Ovary (tissue), 9 donors: Measurements from ENCODE around the gene MTCH1. TPM values are rescaled to one million over a fixed set of nuclear protein-coding genes. Genes with fewer than 3 reads are reported as not detected.

Experiments used
- DNase-seq, 5 donors: peaks; one replicate each; pipeline ENCODE4 v3.0.0-alpha.2; 2019 to 2020
- H3K27ac ChIP-seq, 2 donors: fragments of 200-600 bp; one replicate each; pipeline versions ENCODE4 v1.5.1 to v1.8.0; 2019 to 2022
- H3K27me3 ChIP-seq: fragments of 200-600 bp; one replicate; pipeline ENCODE4 v1.8.0; 2022
- H3K36me3 ChIP-seq: fragments of 200-600 bp; sonication (generic); one replicate; pipeline ENCODE4 v1.5.1; 2019
- H3K4me1 ChIP-seq: one replicate; pipeline ENCODE4 v1.8.1; 2013; ENCODE audit warnings: mild to moderate bottlenecking, moderate library complexity; ENCODE audit not compliant: insufficient read depth
- H3K4me3 ChIP-seq: fragments of 200-600 bp; sonication (generic); one replicate; pipeline ENCODE4 v1.5.1; 2017
- H3K9me3 ChIP-seq, 2 donors: fragments of 200-600 bp in 1 of 2; sonication (generic) in 1 of 2; one replicate each; pipeline versions ENCODE4 v1.5.1 to v1.8.1; 2013 to 2019; ENCODE audit warnings: mild to moderate bottlenecking in 1 of 2, moderate library complexity in 1 of 2
- EP300 ChIP-seq: sonication (generic); formaldehyde crosslinking; IDR thresholded peaks from one replicate; pipeline ENCODE4 v1.6.1; 2017; ENCODE audit warnings: antibody characterized with exemption
- POLR2A ChIP-seq: fragments of 450-650 bp; IDR thresholded peaks from one replicate; pipeline ENCODE4 v1.6.1; 2017; ENCODE audit warnings: antibody characterized with exemption, mild to moderate bottlenecking, moderate library complexity
- WGBS, 3 donors: extraction: QIAGEN DNeasy Blood & Tissue Kit in 1 of 3; methylation state at CpG; one replicate each; pipeline versions ENCODE4 v1.1.5 to v1.1.7; 2013 to 2017; 5-methylcytosine and 5-hydroxymethylcytosine counted together
- intact Hi-C, 4 donors: fragments of 100-400 bp; cut with DNase I; formaldehyde crosslinking; loops; one replicate each; pipeline versions ENCODE4 v1.11.0 to v1.15.1; 2022 to 2023
- polyA plus RNA-seq, 2 donors: library from polyadenylated mRNA; stranded (reverse); fragments of 200-250 nt in 1 of 2; fragments of 350-450 nt in 1 of 2; fragmentation: Illumina TruSeq in 1 of 2; extraction: RNeasy Lipid Tissue Mini Kit (QIAGEN cat#74804) in 1 of 2; gene quantifications; one replicate each; pipeline ENCODE4 v1.2.3, GENCODE V29; 2013 to 2014
- total RNA-seq, 7 donors: library from RNA; depleted of rRNA in 2 of 7; stranded (reverse); fragments of >200 nt in 2 of 7; fragmentation: NEBNext Ultra II Directional in 3 of 7; extraction: Animal tissue kit (Norgen Biotek cat#: 25700) in 3 of 7; gene quantifications; one replicate each; pipeline versions ENCODE4 v1.1.0 to v1.2.4, GENCODE V29; 2016 to 2023
- TF ChIP-seq, protein P1 (sequence below), 3 donors: fragments of 450-650 bp in 2 of 3; fragments of 200-600 bp in 1 of 3; IDR thresholded peaks; one replicate each; pipeline versions ENCODE4 v1.5.1 to v1.8.0; 2016 to 2022; ENCODE audit warnings: antibody characterized with exemption in 3 of 3, mild to moderate bottlenecking in 1 of 3
- donor health status: DM: no; HTN: no; CAD: no; lungs with moderate emphysema.
- donor health status: DM: no; HTN: no; CAD: no.
- donor health status: Bipolar disorder and iron deficiency.
- donor health status: DM: yes; HTN: yes; CAD: no.
- donor health status: DM: no; HTN: no; CAD: no.
- donor health status: DM: yes; HTN: yes; CAD: no.

MTCH1 gene
- total and polyA plus RNA-seq, 9 donors, result 114 to 223 (median 180) TPM

DNA sequence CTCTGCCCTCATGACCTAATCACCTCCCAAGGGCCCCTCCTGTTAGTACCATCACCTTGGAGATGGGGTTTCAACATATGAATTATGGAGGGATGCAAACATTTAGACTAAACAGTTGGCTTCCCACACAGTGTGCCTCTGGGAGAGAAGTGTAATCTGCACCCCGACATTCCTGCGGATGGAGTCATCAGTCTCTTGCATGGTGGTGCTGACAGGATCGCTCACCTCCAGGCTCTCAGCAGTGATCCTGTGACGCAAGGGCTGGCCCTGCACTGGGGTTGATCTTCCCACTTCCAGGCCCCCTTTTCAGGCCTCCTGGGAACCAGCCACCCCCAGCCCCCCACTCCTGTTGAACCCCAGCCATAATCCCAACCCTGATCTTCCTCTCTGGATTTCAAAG, 47.5 kb downstream of the MTCH1 start:
- no peak for DNase-seq
- WGBS, 3 donors, result 74 to 84% (median 83%) methylated on average over 4 of the region's 4 CpGs
- Histone ChIP-seq H3K4me1 (no peaks in the 10 kb centered on the region), H3K27me3 (no peaks in the 10 kb centered on the region), H3K4me3 (no peak overlapping the region), H3K9me3 (no peaks in the 10 kb centered on the region), H3K36me3 (no peaks in the 10 kb centered on the region), H3K27ac (no peak overlapping the region)
- no peak for TF ChIP-seq POLR2A
- TF ChIP-seq EP300, result no peak
- TF ChIP-seq, protein P1, sequence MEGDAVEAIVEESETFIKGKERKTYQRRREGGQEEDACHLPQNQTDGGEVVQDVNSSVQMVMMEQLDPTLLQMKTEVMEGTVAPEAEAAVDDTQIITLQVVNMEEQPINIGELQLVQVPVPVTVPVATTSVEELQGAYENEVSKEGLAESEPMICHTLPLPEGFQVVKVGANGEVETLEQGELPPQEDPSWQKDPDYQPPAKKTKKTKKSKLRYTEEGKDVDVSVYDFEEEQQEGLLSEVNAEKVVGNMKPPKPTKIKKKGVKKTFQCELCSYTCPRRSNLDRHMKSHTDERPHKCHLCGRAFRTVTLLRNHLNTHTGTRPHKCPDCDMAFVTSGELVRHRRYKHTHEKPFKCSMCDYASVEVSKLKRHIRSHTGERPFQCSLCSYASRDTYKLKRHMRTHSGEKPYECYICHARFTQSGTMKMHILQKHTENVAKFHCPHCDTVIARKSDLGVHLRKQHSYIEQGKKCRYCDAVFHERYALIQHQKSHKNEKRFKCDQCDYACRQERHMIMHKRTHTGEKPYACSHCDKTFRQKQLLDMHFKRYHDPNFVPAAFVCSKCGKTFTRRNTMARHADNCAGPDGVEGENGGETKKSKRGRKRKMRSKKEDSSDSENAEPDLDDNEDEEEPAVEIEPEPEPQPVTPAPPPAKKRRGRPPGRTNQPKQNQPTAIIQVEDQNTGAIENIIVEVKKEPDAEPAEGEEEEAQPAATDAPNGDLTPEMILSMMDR (IDR thresholded peaks at IDR 0.05), result no peak
- intact Hi-C loops, result no loop called here

DNA sequence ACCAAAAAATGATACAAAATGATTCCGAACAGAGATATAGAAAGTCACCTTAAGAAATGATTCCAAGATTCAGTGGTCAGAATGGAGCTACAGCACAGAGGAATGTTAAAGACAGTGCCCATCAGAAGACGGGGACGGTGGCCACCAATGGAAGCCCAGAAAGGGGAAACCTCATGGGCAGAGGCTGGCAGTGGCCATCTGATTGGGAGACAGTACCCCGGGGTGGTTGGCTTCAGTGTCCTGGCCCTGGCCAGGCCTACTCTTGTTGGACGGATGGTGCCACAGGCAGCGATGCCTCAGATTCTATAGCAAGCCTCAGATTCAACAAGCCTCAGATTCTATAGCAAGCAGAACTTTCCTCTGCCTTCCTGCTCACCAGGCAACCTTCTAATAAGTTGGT, 48.1 kb downstream of the MTCH1 start:
- H3K4me3 ChIP-seq, result no peak overlapping the region
- WGBS, 3 donors, result 93 to 95% (median 93%) methylated on average over 6 of the region's 6 CpGs

DNA sequence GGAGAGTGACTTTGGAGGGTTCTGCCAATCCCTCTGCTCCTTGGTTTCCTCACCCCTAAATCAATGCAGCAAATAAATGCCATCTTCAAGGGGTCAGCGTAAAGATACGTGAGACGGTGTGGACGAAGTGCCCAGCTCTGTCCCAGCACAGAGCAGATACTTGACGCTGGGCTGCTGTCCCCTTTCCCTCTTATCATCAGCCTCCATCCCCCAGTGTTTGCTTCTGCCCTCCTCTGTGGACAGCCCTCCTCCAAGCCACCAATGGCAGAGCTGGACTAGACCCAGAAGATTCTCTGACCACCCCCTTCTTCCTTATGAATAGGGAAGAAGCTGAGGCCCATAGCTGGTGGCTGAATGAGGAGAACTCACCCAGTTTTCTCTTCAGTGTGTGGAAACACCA, 49.2 kb downstream of the MTCH1 start:
- TF ChIP-seq POLR2A, result no peak
- TF ChIP-seq EP300, result no peak
- TF ChIP-seq, protein P1 (IDR thresholded peaks at IDR 0.05), result no peak
- Histone ChIP-seq H3K4me3 (no peak overlapping the region), H3K27ac (no peak overlapping the region), H3K36me3 (no peaks in the 10 kb centered on the region), H3K4me1 (no peaks in the 10 kb centered on the region), H3K27me3 (no peaks in the 10 kb centered on the region), H3K9me3 (no peaks in the 10 kb centered on the region)
- no peak for DNase-seq
- intact Hi-C loops, result no loop called here
- WGBS, 3 donors, result 91 to 94% (median 94%) methylated on average over 5 of the region's 5 CpGs

More for the DNA sequence above, 48.1 kb downstream of the MTCH1 start:
- no peak for DNase-seq
- Histone ChIP-seq H3K9me3 (no peaks in the 10 kb centered on the region), H3K27ac (no peak overlapping the region), H3K4me1 (no peaks in the 10 kb centered on the region), H3K36me3 (no peaks in the 10 kb centered on the region), H3K27me3 (no peaks in the 10 kb centered on the region)
- intact Hi-C loops, result no loop called here
- TF ChIP-seq, protein P1 (IDR thresholded peaks at IDR 0.05), result no peak
- TF ChIP-seq EP300 (no peak), POLR2A (no peak)

DNA sequence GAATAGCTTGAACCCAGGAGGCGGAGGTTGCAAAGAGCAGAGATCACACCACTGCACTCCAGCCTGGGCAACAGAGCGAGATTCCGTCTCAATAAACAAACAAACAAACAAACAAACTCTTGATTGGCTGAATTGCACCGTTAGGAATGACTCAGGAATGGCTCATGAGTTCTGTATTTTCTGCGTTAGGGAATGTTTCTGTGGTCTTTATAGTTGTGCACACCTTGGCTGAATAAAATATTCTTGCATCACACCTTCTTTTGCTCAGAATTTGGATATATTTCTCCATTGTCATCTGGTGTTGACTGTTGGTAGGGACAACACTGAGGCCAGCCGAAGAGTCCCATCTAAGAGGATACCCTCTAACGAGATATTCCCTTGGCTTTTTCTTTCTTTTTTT, 51.1 kb downstream of the MTCH1 start:
- no peak for DNase-seq
- TF ChIP-seq, protein P1 (IDR thresholded peaks at IDR 0.05), result no peak
- no peak for TF ChIP-seq EP300
- no peak for TF ChIP-seq POLR2A
- H3K4me1 ChIP-seq, result no peaks in the 10 kb centered on the region
- no peaks in the 10 kb centered on the region for H3K9me3 ChIP-seq
- H3K4me3 ChIP-seq, result no peak overlapping the region
- 83 to 91% (median 88%) methylated on average over 7 of the region's 7 CpGs for WGBS, 3 donors
- H3K27ac ChIP-seq, result no peak overlapping the region
- H3K27me3 ChIP-seq, result no peaks in the 10 kb centered on the region
- intact Hi-C loops, result no loop called here
- H3K36me3 ChIP-seq, result no peaks in the 10 kb centered on the region
